Measurements from ENCODE around the gene MLN.

MLN gene

DNA sequence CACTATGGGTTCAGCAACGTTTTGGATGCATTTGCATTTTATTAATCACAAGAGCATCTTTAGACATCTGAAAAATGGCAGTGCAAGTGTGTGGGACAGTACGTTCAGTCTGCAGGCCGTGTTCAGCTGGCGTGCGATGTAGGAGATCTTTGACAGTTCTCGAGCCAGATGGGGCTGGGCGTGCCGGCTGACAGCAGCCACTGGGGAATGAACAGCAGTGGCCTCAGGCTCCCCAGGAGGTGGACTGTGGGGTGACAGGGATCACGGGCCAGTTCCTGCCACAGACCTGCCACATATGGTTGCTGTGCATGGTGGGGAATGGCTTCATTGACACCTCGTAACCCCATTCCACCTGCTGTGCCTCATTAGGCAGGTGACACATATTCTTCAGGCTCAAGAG, 16.4 kb upstream of the MLN start:
- Histone ChIP-seq H4K20me1 (ENCODE audit: control insufficient read depth, insufficient read depth, low read depth, low read length) (no peaks in the 10 kb centered on the region), H3K27ac (ENCODE audit: low read depth, low read length) (no peak overlapping the region), H3K79me2 (ENCODE audit: control insufficient read depth, low read length) (no peaks in the 10 kb centered on the region), H3K36me3 (ENCODE audit: control insufficient read depth, low read length) (no peaks in the 10 kb centered on the region), H3K9me3 (ENCODE audit: control insufficient read depth, insufficient read depth, low read length) (no peaks in the 10 kb centered on the region), H3K27me3 (ENCODE audit: control insufficient read depth, low read length) (0 out of 2 replicates have a peak, but pooled peaks cover 5% of the 10 kb centered on the region), H3K9me2 (replicated peaks; ENCODE audit: control insufficient read depth, low read length) (no peaks in the 10 kb centered on the region), H3K4me1 (ENCODE audit: control insufficient read depth, low read length) (no peaks in the 10 kb centered on the region), H3F3A (ENCODE audit: control insufficient read depth, insufficient read depth) (no peaks in the 10 kb centered on the region), H3K4me2 (ENCODE audit: low read length) (no peak overlapping the region), H3K4me3 (ENCODE audit: low read length) (no peak overlapping the region)
- TF ChIP-seq CTCF (IDR thresholded peaks at IDR 0.05; ENCODE audit: low read depth, low read length, poor library complexity, severe bottlenecking) (no peak), EZH2phosphoT487 (IDR thresholded peaks at IDR 0.05; ENCODE audit: borderline replicate concordance, low read length) (no peak)

DNA sequence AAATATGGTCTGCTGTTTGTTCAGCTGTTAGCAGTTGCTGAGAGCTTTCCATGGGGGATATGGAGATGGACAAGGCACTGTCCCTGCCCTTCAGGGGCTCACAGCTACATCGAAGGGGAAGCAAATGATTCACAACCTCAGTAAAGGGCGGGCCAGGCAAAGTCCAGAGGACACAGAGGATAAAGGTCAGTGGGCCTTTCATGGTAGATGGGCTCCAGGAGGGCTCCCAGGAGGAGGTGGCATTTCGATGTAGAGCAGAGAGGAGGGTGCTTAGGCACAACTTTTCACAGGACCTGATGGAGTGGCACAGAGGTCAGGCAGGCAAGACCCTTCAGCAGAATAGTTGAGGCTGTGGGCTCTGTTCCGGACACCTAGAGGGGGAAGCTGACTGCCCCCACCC, 15.2 kb upstream of the MLN start:
- Histone ChIP-seq H3F3A (ENCODE audit: control insufficient read depth, insufficient read depth) (no peaks in the 10 kb centered on the region), H4K20me1 (ENCODE audit: control insufficient read depth, insufficient read depth, low read depth, low read length) (no peaks in the 10 kb centered on the region), H3K36me3 (ENCODE audit: control insufficient read depth, low read length) (no peaks in the 10 kb centered on the region), H3K4me1 (ENCODE audit: control insufficient read depth, low read length) (no peaks in the 10 kb centered on the region), H3K4me3 (ENCODE audit: low read length) (no peak overlapping the region), H3K27me3 (ENCODE audit: control insufficient read depth, low read length) (0 out of 2 replicates have a peak, but pooled peaks cover 5% of the 10 kb centered on the region), H3K27ac (ENCODE audit: low read depth, low read length) (no peak overlapping the region), H3K79me2 (ENCODE audit: control insufficient read depth, low read length) (no peaks in the 10 kb centered on the region), H3K4me2 (ENCODE audit: low read length) (no peak overlapping the region), H3K9me2 (replicated peaks; ENCODE audit: control insufficient read depth, low read length) (no peaks in the 10 kb centered on the region), H3K9me3 (ENCODE audit: control insufficient read depth, insufficient read depth, low read length) (no peaks in the 10 kb centered on the region)
- TF ChIP-seq EZH2phosphoT487 (IDR thresholded peaks at IDR 0.05; ENCODE audit: borderline replicate concordance, low read length) (no peak), CTCF (IDR thresholded peaks at IDR 0.05; ENCODE audit: low read depth, low read length, poor library complexity, severe bottlenecking) (no peak)

- no peaks in the 10 kb centered on the region for H4K20me1 ChIP-seq (ENCODE audit: control insufficient read depth, insufficient read depth, low read depth, low read length)
- H3K4me1 ChIP-seq (ENCODE audit: control insufficient read depth, low read length) = no peaks in the 10 kb centered on the region
- no peak overlapping the region for H3K27ac ChIP-seq (ENCODE audit: low read depth, low read length)
- no peak overlapping the region for H3K4me2 ChIP-seq (ENCODE audit: low read length)
- 0 out of 2 replicates have a peak, but pooled peaks cover 5% of the 10 kb centered on the region for H3K27me3 ChIP-seq (ENCODE audit: control insufficient read depth, low read length)
- no peaks in the 10 kb centered on the region for H3F3A ChIP-seq (ENCODE audit: control insufficient read depth, insufficient read depth)
- H3K36me3 ChIP-seq (ENCODE audit: control insufficient read depth, low read length) = no peaks in the 10 kb centered on the region
- no peak for TF ChIP-seq EZH2phosphoT487 (IDR thresholded peaks at IDR 0.05; ENCODE audit: borderline replicate concordance, low read length)
- no peak for TF ChIP-seq CTCF (IDR thresholded peaks at IDR 0.05; ENCODE audit: low read depth, low read length, poor library complexity, severe bottlenecking)
- no peak overlapping the region for H3K4me3 ChIP-seq (ENCODE audit: low read length)
- no peaks in the 10 kb centered on the region for H3K79me2 ChIP-seq (ENCODE audit: control insufficient read depth, low read length)
- no peaks in the 10 kb centered on the region for H3K9me2 ChIP-seq (replicated peaks; ENCODE audit: control insufficient read depth, low read length)
- no peaks in the 10 kb centered on the region for H3K9me3 ChIP-seq (ENCODE audit: control insufficient read depth, insufficient read depth, low read length)
These were observed 14.5 kb upstream of the MLN start for GRCh38 chr6:33818293-33818692.

GRCh38 chr6:33817489-33817888, 13.7 kb upstream of the MLN start:
- Histone ChIP-seq H3K9me3 (ENCODE audit: control insufficient read depth, insufficient read depth, low read length) (no peaks in the 10 kb centered on the region), H3K27ac (ENCODE audit: low read depth, low read length) (no peak overlapping the region), H3K79me2 (ENCODE audit: control insufficient read depth, low read length) (no peaks in the 10 kb centered on the region), H3F3A (ENCODE audit: control insufficient read depth, insufficient read depth) (no peaks in the 10 kb centered on the region), H4K20me1 (ENCODE audit: control insufficient read depth, insufficient read depth, low read depth, low read length) (no peaks in the 10 kb centered on the region), H3K9me2 (replicated peaks; ENCODE audit: control insufficient read depth, low read length) (no peaks in the 10 kb centered on the region), H3K4me1 (ENCODE audit: control insufficient read depth, low read length) (no peaks in the 10 kb centered on the region), H3K27me3 (ENCODE audit: control insufficient read depth, low read length) (no peaks in the 10 kb centered on the region), H3K4me2 (ENCODE audit: low read length) (no peak overlapping the region), H3K4me3 (ENCODE audit: low read length) (no peak overlapping the region), H3K36me3 (ENCODE audit: control insufficient read depth, low read length) (no peaks in the 10 kb centered on the region)
- TF ChIP-seq CTCF (IDR thresholded peaks at IDR 0.05; ENCODE audit: low read depth, low read length, poor library complexity, severe bottlenecking) (no peak), EZH2phosphoT487 (IDR thresholded peaks at IDR 0.05; ENCODE audit: borderline replicate concordance, low read length) (no peak)
